WTC11 (cell line): ENCODE measurements around the gene SRD5A1. TPM values are rescaled to one million over a fixed set of nuclear protein-coding genes. Genes with fewer than 3 reads are reported as not detected.

ENCODE experiments used
- ATAC-seq: fragments of 200-7000 bp; cut with Tn5 transposase; 2 replicates; pipeline ENCODE4 v1.10.0; 2021; ENCODE audit warnings: mild to moderate bottlenecking, moderate library complexity
- CTCF ChIA-PET: fragments of 300-600 bp; sonication (Branson Sonifier 250); formaldehyde crosslinking; loops from one replicate; lab custom pipeline; 2021; ENCODE audit warnings: antibody characterized with exemption; lab: Charles Lee
- POLR2A ChIA-PET: fragments of 350-600 bp; sonication (Branson Sonifier 250); formaldehyde crosslinking; loops from one replicate; lab custom pipeline; 2021; ENCODE audit warnings: antibody characterized with exemption; lab: Charles Lee
- DNase-seq: peaks from one replicate; pipeline ENCODE4 v3.0.0; 2021; ENCODE audit warnings: low spot score
- H3K27ac Mint-ChIP-seq: 2 replicates; pipeline ENCODE4 v1.8.0; 2021; ENCODE audit warnings: mixed read lengths
- H3K27me3 Mint-ChIP-seq: 2 replicates; pipeline ENCODE4 v1.8.0; 2021; ENCODE audit warnings: low read depth, mild to moderate bottlenecking, moderate library complexity, mixed read lengths
- H3K36me3 Mint-ChIP-seq: 2 replicates; pipeline ENCODE4 v1.8.0; 2021; ENCODE audit warnings: mixed read lengths
- H3K4me1 Mint-ChIP-seq: 2 replicates; pipeline ENCODE4 v1.8.0; 2022; ENCODE audit warnings: mixed read lengths
- H3K4me3 Mint-ChIP-seq: 2 replicates; pipeline ENCODE4 v1.8.0; 2021; ENCODE audit warnings: mild to moderate bottlenecking, moderate library complexity, mixed read lengths
- H3K9me3 Mint-ChIP-seq: 2 replicates; pipeline ENCODE4 v1.8.0; 2021; ENCODE audit warnings: mixed read lengths
- ATF1 ChIP-seq: sonication (generic); formaldehyde crosslinking; IDR thresholded peaks from 2 replicates; pipeline ENCODE4 v1.8.1; 2023; ENCODE audit warnings: mild to moderate bottlenecking, moderate library complexity, missing genetic modification reagents
- CREB1 ChIP-seq: sonication (generic); formaldehyde crosslinking; IDR thresholded peaks from 2 replicates; pipeline ENCODE4 v1.8.0; 2023; ENCODE audit warnings: mild to moderate bottlenecking, missing genetic modification reagents
- FOXP1 ChIP-seq: sonication (generic); formaldehyde crosslinking; IDR thresholded peaks from 2 replicates; pipeline ENCODE4 v1.8.0; 2022; ENCODE audit warnings: missing genetic modification reagents, mild to moderate bottlenecking, moderate library complexity, borderline replicate concordance
- GABPB1 ChIP-seq: sonication (generic); formaldehyde crosslinking; IDR thresholded peaks from 2 replicates; pipeline ENCODE4 v1.8.1; 2023; ENCODE audit warnings: mild to moderate bottlenecking, missing genetic modification reagents
- NR1H2 ChIP-seq: sonication (generic); formaldehyde crosslinking; IDR thresholded peaks from 2 replicates; pipeline ENCODE4 v1.9.0; 2021; ENCODE audit warnings: mild to moderate bottlenecking, moderate library complexity, missing genetic modification reagents
- PRDM15 ChIP-seq: sonication (generic); formaldehyde crosslinking; IDR thresholded peaks from 2 replicates; pipeline ENCODE4 v1.8.0; 2022; ENCODE audit warnings: missing genetic modification reagents
- PREB ChIP-seq: sonication (generic); formaldehyde crosslinking; IDR thresholded peaks from 2 replicates; pipeline ENCODE4 v1.8.1; 2022; ENCODE audit warnings: mild to moderate bottlenecking, missing genetic modification reagents, moderate library complexity, borderline replicate concordance
- RORB ChIP-seq: fragments of 250-450 bp; sonication (Bioruptor Pico); IDR thresholded peaks from 2 replicates; pipeline ENCODE4 v1.9.0; 2021; ENCODE audit warnings: mild to moderate bottlenecking
- STAT6 ChIP-seq: sonication (generic); formaldehyde crosslinking; conservative IDR thresholded peaks from 2 replicates; pipeline ENCODE4 v1.8.1; 2023; ENCODE audit warnings: mild to moderate bottlenecking, low read depth, missing genetic modification reagents, moderate library complexity
- USF2 ChIP-seq: sonication (generic); formaldehyde crosslinking; IDR thresholded peaks from 2 replicates; pipeline ENCODE4 v1.8.1; 2023; ENCODE audit warnings: mild to moderate bottlenecking, missing genetic modification reagents, moderate library complexity
- ZBTB21 ChIP-seq: sonication (generic); formaldehyde crosslinking; IDR thresholded peaks from 2 replicates; pipeline ENCODE4 v1.8.1; 2023; ENCODE audit warnings: mild to moderate bottlenecking, missing genetic modification reagents, borderline replicate concordance
- ZNF138 ChIP-seq: sonication (generic); formaldehyde crosslinking; conservative IDR thresholded peaks from 2 replicates; pipeline ENCODE4 v1.8.1; 2022; ENCODE audit warnings: mild to moderate bottlenecking, moderate library complexity, missing genetic modification reagents
- ZNF219 ChIP-seq: sonication (generic); formaldehyde crosslinking; IDR thresholded peaks from 2 replicates; pipeline ENCODE4 v1.8.0; 2023; ENCODE audit warnings: missing genetic modification reagents, mild to moderate bottlenecking, borderline replicate concordance
- ZNF232 ChIP-seq: sonication (generic); formaldehyde crosslinking; IDR thresholded peaks from 2 replicates; pipeline ENCODE4 v1.8.0; 2022; ENCODE audit warnings: mild to moderate bottlenecking, missing genetic modification reagents
- ZNF532 ChIP-seq: fragments of 250-450 bp; sonication (Bioruptor Pico); IDR thresholded peaks from 2 replicates; pipeline ENCODE4 v1.9.0; 2021; ENCODE audit warnings: mild to moderate bottlenecking, borderline replicate concordance
- ZSCAN18 ChIP-seq: fragments of 250-450 bp; sonication (Bioruptor Pico); IDR thresholded peaks from 2 replicates; pipeline ENCODE4 v2.1.2; 2022; ENCODE audit warnings: mild to moderate bottlenecking, moderate library complexity
- total RNA-seq: library from RNA; stranded (reverse); gene quantifications from 3 replicates; pipeline ENCODE4 v1.2.3, GENCODE V29; 2021

Gene SRD5A1
- total RNA-seq, 1 experiment from 2014 or later = 36.9 TPM

GRCh38 chr5:6701491-6701890 is 68.3 kb downstream of the SRD5A1 start:
- peaks cover 23% of the 10 kb centered on the region for H3K4me1 Mint-ChIP-seq
- no peaks in the 10 kb centered on the region for H3K36me3 Mint-ChIP-seq
- ChIA-PET CTCF (interaction anchor here (1.4 kb wide), 1 partner anchor 44 kb away, joined by 4 read pairs; no protein-coding TSS in a partner anchor), POLR2A (no interaction called here)
- no peaks in the 10 kb centered on the region for H3K9me3 Mint-ChIP-seq
- H3K27ac Mint-ChIP-seq = no peak overlapping the region
- H3K27me3 Mint-ChIP-seq = no peaks in the 10 kb centered on the region; the same call in 1 of the 2 replicates
- ATAC-seq = peak; percentile 20; the same call in 1 of the 2 replicates
- DNase-seq = no peak
- H3K4me3 Mint-ChIP-seq = no peak overlapping the region
- TF ChIP-seq ZNF219 (CRISPR knock-in tag) = no peak

GRCh38 chr5:6702633-6703032 is 69.4 kb downstream of the SRD5A1 start:
- Mint-ChIP-seq H3K36me3 (no peaks in the 10 kb centered on the region), H3K27me3 (peaks cover 2% of the 10 kb centered on the region), H3K4me3 (no peak overlapping the region), H3K9me3 (no peaks in the 10 kb centered on the region), H3K27ac (no peak overlapping the region), H3K4me1 (peaks cover 23% of the 10 kb centered on the region)
- POLR2A ChIA-PET = no interaction called here
- ATAC-seq = no peak
- TF ChIP-seq ZSCAN18 (CRISPR knock-in tag) (no peak), GABPB1 (CRISPR knock-in tag) (no peak), NR1H2 (CRISPR knock-in tag) (no peak), RORB (no peak), ZBTB21 (CRISPR knock-in tag) (no peak), ATF1 (CRISPR knock-in tag) (no peak), CREB1 (CRISPR knock-in tag) (no peak), PRDM15 (CRISPR knock-in tag) (no peak), USF2 (CRISPR knock-in tag) (no peak), PREB (CRISPR knock-in tag) (no peak), ZNF232 (CRISPR knock-in tag) (no peak), FOXP1 (CRISPR knock-in tag) (no peak), ZNF138 (CRISPR knock-in tag) (no peak), ZNF532 (CRISPR knock-in tag) (no peak), STAT6 (CRISPR knock-in tag) (no peak)
- no peak for DNase-seq
- CTCF ChIA-PET = no interaction called here
